ENCODE results near the gene VWDE. TPM values are rescaled to one million over a fixed set of nuclear protein-coding genes. Genes with fewer than 3 reads are reported as not detected.

Gene VWDE
- total RNA-seq, 1 experiment from 2014 or later, result 13.7 TPM

- Histone ChIP-seq H3K4me3 (replicated peaks in 1 of 2; ENCODE audit: low read depth in 1 of 2, low read length in 2 of 2) (no peak overlapping the region), H3K4me1 (ENCODE audit: control insufficient read depth in 1 of 2, insufficient read depth in 2 of 2, low read length in 2 of 2) (no peaks in the 10 kb centered on the region), H2AFZ (ENCODE audit: low read depth, low read length, poor library complexity, severe bottlenecking) (no peak overlapping the region), H3K27me3 (ENCODE audit: insufficient read depth, low read length) (no peaks in the 10 kb centered on the region), H3K9me3 (ENCODE audit: control insufficient read depth in 1 of 2, insufficient read depth in 1 of 2, low read depth in 1 of 2, low read length in 2 of 2) (no peaks in the 10 kb centered on the region), H3K9ac (ENCODE audit: low read length) (no peak overlapping the region), H3K27ac (ENCODE audit: low read depth, low read length) (no peak overlapping the region), H3K4me2 (ENCODE audit: low read length) (no peak overlapping the region), H3K36me3 (ENCODE audit: control insufficient read depth in 1 of 2, insufficient read depth in 2 of 2, low read length in 2 of 2) (no peaks in the 10 kb centered on the region), H3K79me2 (ENCODE audit: insufficient read depth, low read length) (no peaks in the 10 kb centered on the region), H3K9me2 (ENCODE audit: insufficient read depth) (no peaks in the 10 kb centered on the region), H4K20me1 (ENCODE audit: insufficient read depth) (no peaks in the 10 kb centered on the region)
- DNase-seq (ENCODE audit: low read depth, low spot score), result no peak
- no TSS peak for BruUV-seq (replicated peaks)
- ChIA-PET POLR2A (no interaction called here), RAD21 (ENCODE audit: low non-redundant PET in 1 of 2, low total read pairs in 2 of 2, uncharacterized antibody in 2 of 2, unreplicated experiment in 2 of 2) (no interaction called here), CTCF (no interaction called here)
- no peak for ATAC-seq
- intact Hi-C loops (cut with micrococcal nuclease), result no loop called here
- no peak for TF ChIP-seq POLR2A (IDR thresholded peaks at IDR 0.05; ENCODE audit: borderline replicate concordance, extremely low read depth, insufficient read depth, insufficient read length)
- no peak for TF ChIP-seq ATF3 (IDR thresholded peaks at IDR 0.05)
- TF ChIP-seq SP1 (IDR thresholded peaks at IDR 0.05; ENCODE audit: low read depth), result no peak
- TF ChIP-seq TCF7L2 (IDR thresholded peaks at IDR 0.05; ENCODE audit: borderline replicate concordance, extremely low read depth, insufficient read depth, insufficient read length), result no peak
- no peak for TF ChIP-seq CEBPB (IDR thresholded peaks at IDR 0.05; ENCODE audit: low read depth)
- TF ChIP-seq, protein P1, sequence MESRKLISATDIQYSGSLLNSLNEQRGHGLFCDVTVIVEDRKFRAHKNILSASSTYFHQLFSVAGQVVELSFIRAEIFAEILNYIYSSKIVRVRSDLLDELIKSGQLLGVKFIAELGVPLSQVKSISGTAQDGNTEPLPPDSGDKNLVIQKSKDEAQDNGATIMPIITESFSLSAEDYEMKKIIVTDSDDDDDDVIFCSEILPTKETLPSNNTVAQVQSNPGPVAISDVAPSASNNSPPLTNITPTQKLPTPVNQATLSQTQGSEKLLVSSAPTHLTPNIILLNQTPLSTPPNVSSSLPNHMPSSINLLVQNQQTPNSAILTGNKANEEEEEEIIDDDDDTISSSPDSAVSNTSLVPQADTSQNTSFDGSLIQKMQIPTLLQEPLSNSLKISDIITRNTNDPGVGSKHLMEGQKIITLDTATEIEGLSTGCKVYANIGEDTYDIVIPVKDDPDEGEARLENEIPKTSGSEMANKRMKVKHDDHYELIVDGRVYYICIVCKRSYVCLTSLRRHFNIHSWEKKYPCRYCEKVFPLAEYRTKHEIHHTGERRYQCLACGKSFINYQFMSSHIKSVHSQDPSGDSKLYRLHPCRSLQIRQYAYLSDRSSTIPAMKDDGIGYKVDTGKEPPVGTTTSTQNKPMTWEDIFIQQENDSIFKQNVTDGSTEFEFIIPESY (IDR thresholded peaks at IDR 0.05; ENCODE audit: extremely low read depth, insufficient replicate concordance, low read length), result no peak
- no peak for TF ChIP-seq EGR1 (IDR thresholded peaks at IDR 0.05; ENCODE audit: low read depth)
- no peak for TF ChIP-seq SIN3A (IDR thresholded peaks at IDR 0.05; ENCODE audit: low read depth)
Observed at GRCh38 chr7:12314199-12314598, 89.5 kb downstream of the VWDE start.

GRCh38 chr7:12305502-12305901 lies 98.2 kb downstream of the VWDE start:
- no TSS peak for BruUV-seq (replicated peaks)
- RAD21 ChIA-PET (ENCODE audit: low non-redundant PET in 1 of 2, low total read pairs in 2 of 2, uncharacterized antibody in 2 of 2, unreplicated experiment in 2 of 2), result no interaction called here
- TF ChIP-seq CBX3 (IDR thresholded peaks at IDR 0.05; ENCODE audit: low read depth) (no peak), FOSL1 (IDR thresholded peaks at IDR 0.05; ENCODE audit: low read depth) (no peak), EZH2phosphoT487 (IDR thresholded peaks at IDR 0.05; ENCODE audit: borderline replicate concordance) (no peak), YY1 (IDR thresholded peaks at IDR 0.05; ENCODE audit: extremely low read depth, insufficient replicate concordance, low read depth, low read length) (no peak), POLR2AphosphoS5 (IDR thresholded peaks at IDR 0.05; ENCODE audit: low read depth, low read length) (no peak)
- TF ChIP-seq, protein P1 (IDR thresholded peaks at IDR 0.05; ENCODE audit: extremely low read depth, insufficient replicate concordance, low read length), result no peak
- TF ChIP-seq, protein P2, sequence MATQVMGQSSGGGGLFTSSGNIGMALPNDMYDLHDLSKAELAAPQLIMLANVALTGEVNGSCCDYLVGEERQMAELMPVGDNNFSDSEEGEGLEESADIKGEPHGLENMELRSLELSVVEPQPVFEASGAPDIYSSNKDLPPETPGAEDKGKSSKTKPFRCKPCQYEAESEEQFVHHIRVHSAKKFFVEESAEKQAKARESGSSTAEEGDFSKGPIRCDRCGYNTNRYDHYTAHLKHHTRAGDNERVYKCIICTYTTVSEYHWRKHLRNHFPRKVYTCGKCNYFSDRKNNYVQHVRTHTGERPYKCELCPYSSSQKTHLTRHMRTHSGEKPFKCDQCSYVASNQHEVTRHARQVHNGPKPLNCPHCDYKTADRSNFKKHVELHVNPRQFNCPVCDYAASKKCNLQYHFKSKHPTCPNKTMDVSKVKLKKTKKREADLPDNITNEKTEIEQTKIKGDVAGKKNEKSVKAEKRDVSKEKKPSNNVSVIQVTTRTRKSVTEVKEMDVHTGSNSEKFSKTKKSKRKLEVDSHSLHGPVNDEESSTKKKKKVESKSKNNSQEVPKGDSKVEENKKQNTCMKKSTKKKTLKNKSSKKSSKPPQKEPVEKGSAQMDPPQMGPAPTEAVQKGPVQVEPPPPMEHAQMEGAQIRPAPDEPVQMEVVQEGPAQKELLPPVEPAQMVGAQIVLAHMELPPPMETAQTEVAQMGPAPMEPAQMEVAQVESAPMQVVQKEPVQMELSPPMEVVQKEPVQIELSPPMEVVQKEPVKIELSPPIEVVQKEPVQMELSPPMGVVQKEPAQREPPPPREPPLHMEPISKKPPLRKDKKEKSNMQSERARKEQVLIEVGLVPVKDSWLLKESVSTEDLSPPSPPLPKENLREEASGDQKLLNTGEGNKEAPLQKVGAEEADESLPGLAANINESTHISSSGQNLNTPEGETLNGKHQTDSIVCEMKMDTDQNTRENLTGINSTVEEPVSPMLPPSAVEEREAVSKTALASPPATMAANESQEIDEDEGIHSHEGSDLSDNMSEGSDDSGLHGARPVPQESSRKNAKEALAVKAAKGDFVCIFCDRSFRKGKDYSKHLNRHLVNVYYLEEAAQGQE (IDR thresholded peaks at IDR 0.05; ENCODE audit: low read depth), result no peak

More at GRCh38 chr7:12305502-12305901, 98.2 kb downstream of the VWDE start:
- Histone ChIP-seq H3K4me1 (ENCODE audit: control insufficient read depth in 1 of 2, insufficient read depth in 2 of 2, low read length in 2 of 2) (no peaks in the 10 kb centered on the region), H3K9ac (ENCODE audit: low read length) (no peak overlapping the region), H4K20me1 (ENCODE audit: insufficient read depth) (no peaks in the 10 kb centered on the region), H3K4me3 (replicated peaks in 1 of 2; ENCODE audit: low read depth in 1 of 2, low read length in 2 of 2) (no peak overlapping the region), H3K36me3 (ENCODE audit: control insufficient read depth in 1 of 2, insufficient read depth in 2 of 2, low read length in 2 of 2) (no peaks in the 10 kb centered on the region), H3K9me2 (ENCODE audit: insufficient read depth) (no peaks in the 10 kb centered on the region), H3K27ac (ENCODE audit: low read depth, low read length) (no peak overlapping the region), H2AFZ (ENCODE audit: low read depth, low read length, poor library complexity, severe bottlenecking) (no peak overlapping the region), H3K4me2 (ENCODE audit: low read length) (no peak overlapping the region), H3K9me3 (ENCODE audit: control insufficient read depth in 1 of 2, insufficient read depth in 1 of 2, low read depth in 1 of 2, low read length in 2 of 2) (no peaks in the 10 kb centered on the region), H3K79me2 (ENCODE audit: insufficient read depth, low read length) (no peaks in the 10 kb centered on the region), H3K27me3 (ENCODE audit: insufficient read depth, low read length) (no peaks in the 10 kb centered on the region)
- ATAC-seq, result no peak
- intact Hi-C loops (cut with micrococcal nuclease), result no loop called here
- ChIA-PET POLR2A (no interaction called here), CTCF (no interaction called here)
- DNase-seq (ENCODE audit: low read depth, low spot score), result no peak
